Progenitor cell of endocrine pancreas (in vitro differentiated cells): ENCODE results near the gene BLTP3B. TPM values are rescaled to one million over a fixed set of nuclear protein-coding genes. Genes with fewer than 3 reads are reported as not detected.

Experiments
- DNase-seq: peaks from one replicate; pipeline ENCODE4 v3.0.0; 2021; ENCODE audit warnings: low spot score; ENCODE audit not compliant: unreplicated experiment
- H3K27ac Mint-ChIP-seq: 2 replicates; pipeline ENCODE4 v1.8.0; 2021; ENCODE audit warnings: mild to moderate bottlenecking, moderate library complexity, mixed read lengths
- H3K27me3 Mint-ChIP-seq: 2 replicates; pipeline ENCODE4 v1.8.0; 2021; ENCODE audit warnings: mixed read lengths
- H3K36me3 Mint-ChIP-seq: 2 replicates; pipeline ENCODE4 v1.8.0; 2022; ENCODE audit warnings: mixed read lengths; ENCODE audit not compliant: insufficient read depth
- H3K4me1 Mint-ChIP-seq: 2 replicates; pipeline ENCODE4 v1.8.0; 2021; ENCODE audit warnings: low read depth, mixed read lengths
- H3K4me3 Mint-ChIP-seq: 2 replicates; pipeline ENCODE4 v1.8.0; 2021; ENCODE audit warnings: low read depth, mild to moderate bottlenecking, moderate library complexity, mixed read lengths
- H3K9me3 Mint-ChIP-seq: 2 replicates; pipeline ENCODE4 v1.8.0; 2021; ENCODE audit warnings: low read depth, mixed read lengths
- total RNA-seq: library from RNA; stranded (reverse); gene quantifications from 2 replicates; pipeline ENCODE4 v1.2.1, GENCODE V29; 2021
- TF ChIP-seq, protein P1 (sequence below): fragments of 200-600 bp; sonication (generic); IDR thresholded peaks from one replicate; pipeline ENCODE4 v1.5.0; 2021; ENCODE audit warnings: antibody characterized with exemption, mild to moderate bottlenecking; ENCODE audit not compliant: unreplicated experiment

Gene BLTP3B
- total RNA-seq, 1 donor from 2014 or later, result 23.6 TPM

DNA sequence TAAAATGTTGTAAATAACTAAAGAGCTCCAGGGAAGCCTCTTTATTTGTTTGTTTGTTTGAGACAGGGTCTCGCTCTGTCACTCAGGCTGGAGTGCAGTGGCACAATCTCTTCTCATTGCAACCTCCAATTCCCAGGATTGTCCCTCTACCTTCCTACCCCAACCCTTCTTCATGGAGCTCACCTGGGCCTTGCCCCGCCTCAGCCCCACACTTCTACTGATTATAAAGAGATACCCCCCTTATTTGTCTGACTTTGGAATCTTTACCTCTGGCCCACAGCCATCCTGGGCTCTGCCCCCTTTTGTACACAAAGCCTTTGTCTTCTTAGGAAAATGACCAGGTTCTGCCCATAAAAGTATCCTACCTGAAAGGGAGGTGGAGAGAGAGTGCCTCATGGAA, 9.1 kb upstream of the BLTP3B start:
- H3K27me3 Mint-ChIP-seq, result no peaks in the 10 kb centered on the region
- peaks cover 5% of the 10 kb centered on the region for H3K4me1 Mint-ChIP-seq
- H3K4me3 Mint-ChIP-seq, result no peak overlapping the region
- no peak for DNase-seq
- no peaks in the 10 kb centered on the region for H3K36me3 Mint-ChIP-seq
- TF ChIP-seq, protein P1, sequence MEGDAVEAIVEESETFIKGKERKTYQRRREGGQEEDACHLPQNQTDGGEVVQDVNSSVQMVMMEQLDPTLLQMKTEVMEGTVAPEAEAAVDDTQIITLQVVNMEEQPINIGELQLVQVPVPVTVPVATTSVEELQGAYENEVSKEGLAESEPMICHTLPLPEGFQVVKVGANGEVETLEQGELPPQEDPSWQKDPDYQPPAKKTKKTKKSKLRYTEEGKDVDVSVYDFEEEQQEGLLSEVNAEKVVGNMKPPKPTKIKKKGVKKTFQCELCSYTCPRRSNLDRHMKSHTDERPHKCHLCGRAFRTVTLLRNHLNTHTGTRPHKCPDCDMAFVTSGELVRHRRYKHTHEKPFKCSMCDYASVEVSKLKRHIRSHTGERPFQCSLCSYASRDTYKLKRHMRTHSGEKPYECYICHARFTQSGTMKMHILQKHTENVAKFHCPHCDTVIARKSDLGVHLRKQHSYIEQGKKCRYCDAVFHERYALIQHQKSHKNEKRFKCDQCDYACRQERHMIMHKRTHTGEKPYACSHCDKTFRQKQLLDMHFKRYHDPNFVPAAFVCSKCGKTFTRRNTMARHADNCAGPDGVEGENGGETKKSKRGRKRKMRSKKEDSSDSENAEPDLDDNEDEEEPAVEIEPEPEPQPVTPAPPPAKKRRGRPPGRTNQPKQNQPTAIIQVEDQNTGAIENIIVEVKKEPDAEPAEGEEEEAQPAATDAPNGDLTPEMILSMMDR, result no peak
- no peaks in the 10 kb centered on the region for H3K9me3 Mint-ChIP-seq
- peak overlapping the region; percentile 29 for H3K27ac Mint-ChIP-seq

DNA sequence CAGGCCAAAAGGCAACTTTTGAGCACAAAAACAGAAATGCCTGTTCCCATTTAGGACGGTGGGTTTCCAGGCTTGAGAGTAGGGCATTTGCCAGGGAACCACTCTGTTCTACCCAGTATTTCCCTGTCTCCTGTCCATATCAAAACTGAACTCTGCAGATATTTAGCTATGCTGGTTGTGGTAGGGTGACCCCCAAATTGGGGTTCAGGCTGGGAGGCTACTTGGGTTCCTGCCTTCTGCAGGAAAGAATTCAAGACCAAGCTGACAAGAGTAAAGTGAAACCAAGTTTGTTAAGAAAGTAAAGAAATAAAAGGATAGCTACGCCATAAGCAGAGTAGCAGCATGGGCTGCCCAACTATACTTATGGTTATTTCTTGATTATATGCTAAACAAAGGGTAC, 3.6 kb upstream of the BLTP3B start:
- no peak overlapping the region for H3K27ac Mint-ChIP-seq
- H3K4me1 Mint-ChIP-seq, result peaks cover 10% of the 10 kb centered on the region
- H3K36me3 Mint-ChIP-seq, result no peaks in the 10 kb centered on the region
- TF ChIP-seq, protein P1, result no peak
- no peaks in the 10 kb centered on the region for H3K27me3 Mint-ChIP-seq
- no peak overlapping the region for H3K4me3 Mint-ChIP-seq
- H3K9me3 Mint-ChIP-seq, result no peaks in the 10 kb centered on the region
- no peak for DNase-seq

DNA sequence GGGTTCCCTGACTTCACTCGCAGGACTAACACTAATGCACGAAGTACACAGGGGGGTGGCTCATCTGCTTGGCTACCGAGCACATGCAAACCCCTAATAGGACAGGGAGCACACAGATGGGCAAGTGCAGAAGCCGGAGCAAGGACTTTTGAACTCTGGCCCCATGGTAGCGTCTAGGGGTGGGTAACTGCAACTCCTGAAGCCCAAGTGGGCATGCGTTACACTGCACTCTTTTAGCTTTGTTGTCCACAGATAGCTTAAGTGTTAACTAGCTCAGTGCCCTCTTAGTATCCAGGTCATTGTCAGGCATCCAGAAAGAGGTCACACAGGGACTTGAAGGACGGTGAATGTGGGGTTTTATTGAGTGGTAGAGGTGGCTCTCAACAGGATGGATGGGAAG, 3.0 kb upstream of the BLTP3B start:
- Mint-ChIP-seq H3K27ac (no peak overlapping the region), H3K4me1 (peaks cover 10% of the 10 kb centered on the region), H3K27me3 (no peaks in the 10 kb centered on the region), H3K36me3 (no peaks in the 10 kb centered on the region), H3K9me3 (no peaks in the 10 kb centered on the region), H3K4me3 (no peak overlapping the region)
- TF ChIP-seq, protein P1, result no peak
- no peak for DNase-seq

DNA sequence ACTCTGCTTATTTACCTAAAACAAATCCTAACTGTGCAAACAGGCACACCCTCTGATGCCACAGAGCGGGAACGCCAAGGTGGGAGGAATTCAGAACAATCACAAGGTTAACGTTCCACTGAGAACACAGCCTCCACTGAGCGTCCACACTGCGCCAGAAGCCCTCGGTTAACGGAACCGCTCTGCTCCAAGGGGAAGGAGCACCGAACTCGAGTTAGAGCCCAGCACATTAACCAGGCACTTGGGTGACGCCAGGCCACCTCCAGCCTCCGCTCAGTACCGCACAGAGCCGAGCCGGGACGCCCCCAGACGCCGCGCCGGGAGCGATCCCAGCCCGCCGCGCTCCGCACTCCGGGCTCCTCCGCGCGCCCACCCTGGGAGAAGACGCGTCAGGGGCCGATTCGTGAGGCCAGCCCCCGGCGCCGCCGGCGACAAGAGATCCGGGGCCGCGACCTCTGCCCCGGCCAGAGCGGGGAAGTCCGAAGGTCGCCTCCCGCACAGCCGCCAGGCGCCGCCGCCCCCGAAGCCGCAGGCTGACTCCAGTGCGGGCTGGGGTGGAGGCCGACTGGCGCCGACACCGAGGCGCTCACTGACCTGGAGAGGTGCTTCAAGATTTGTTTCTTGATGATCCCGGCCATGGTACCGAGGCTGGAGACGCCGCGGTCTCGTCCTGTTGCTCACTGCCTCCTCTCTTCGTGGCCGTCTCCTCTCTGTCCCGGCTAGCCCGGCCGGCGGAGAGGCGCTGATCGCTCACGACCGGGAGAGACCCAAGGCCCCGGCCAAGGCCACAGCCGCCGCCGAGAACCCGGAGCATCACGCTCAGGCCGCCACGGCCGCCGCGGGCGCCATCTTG, 450 bp downstream of the BLTP3B start:
- no peaks in the 10 kb centered on the region for H3K27me3 Mint-ChIP-seq
- peak; percentile 39 for DNase-seq
- peak overlapping the region; percentile 100 for H3K27ac Mint-ChIP-seq
- H3K36me3 Mint-ChIP-seq, result no peaks in the 10 kb centered on the region
- TF ChIP-seq, protein P1, result no peak
- H3K4me3 Mint-ChIP-seq, result peak overlapping the region; percentile 92
- H3K4me1 Mint-ChIP-seq, result peaks cover 17% of the 10 kb centered on the region
- no peaks in the 10 kb centered on the region for H3K9me3 Mint-ChIP-seq

DNA sequence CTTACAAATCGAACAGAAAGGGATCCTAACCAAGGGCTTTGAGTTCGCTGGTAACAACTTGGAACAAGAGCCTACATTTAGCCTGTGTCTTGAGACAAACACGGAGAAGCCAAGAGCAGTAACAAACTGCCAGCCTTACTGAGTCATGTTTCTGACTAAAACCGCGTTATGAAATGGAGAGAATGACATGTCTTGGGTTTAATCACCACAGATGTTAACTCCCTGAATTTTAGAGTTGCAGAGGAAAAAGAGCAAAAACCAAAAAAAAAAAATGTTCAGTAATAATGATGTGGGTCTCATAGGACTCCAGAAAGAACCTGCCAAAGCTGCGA, 1.0 kb downstream of the BLTP3B start:
- Mint-ChIP-seq H3K27me3 (no peaks in the 10 kb centered on the region), H3K4me3 (peak overlapping the region; percentile 92), H3K4me1 (peaks cover 19% of the 10 kb centered on the region), H3K27ac (peak overlapping the region; percentile 100), H3K9me3 (no peaks in the 10 kb centered on the region), H3K36me3 (no peaks in the 10 kb centered on the region)
- no peak for DNase-seq
- TF ChIP-seq, protein P1, result no peak
